ENCODE results near the gene PEPD. TPM values are rescaled to one million over a fixed set of nuclear protein-coding genes. Genes with fewer than 3 reads are reported as not detected.

The PEPD gene
- total and polyA plus RNA-seq, 4 donors = 37.3 to 211 (median 117) TPM

GRCh38 chr19:33395561-33396550 is 125.7 kb downstream of the PEPD start:
- no peak overlapping the region for H3K4me3 ChIP-seq (ENCODE audit: low read depth in 1 of 3, low read length in 3 of 3)
- H3K27ac ChIP-seq (ENCODE audit: low read depth in 1 of 2, low read length in 2 of 2) = peak overlapping the region; percentile 90 to 91
- TF ChIP-seq RAD21 (IDR thresholded peaks at IDR 0.05) (no peak), MAX (IDR thresholded peaks at IDR 0.05) (no peak), ATF3 (IDR thresholded peaks at IDR 0.05) (no peak), JUND (IDR thresholded peaks at IDR 0.05) (no peak), HNF4G (IDR thresholded peaks at IDR 0.05) (no peak), SP1 (IDR thresholded peaks at IDR 0.05) (no peak), RXRA (IDR thresholded peaks at IDR 0.05) (no peak), TAF1 (conservative IDR thresholded peaks at IDR 0.05) (no peak), NR2F2 (IDR thresholded peaks at IDR 0.05) (no peak), CTCF (IDR thresholded peaks at IDR 0.05; ENCODE audit: low read depth, low read length, missing input control) (no peak), EGR1 (IDR thresholded peaks at IDR 0.05; ENCODE audit: low read depth in 2 of 2) (no peak), YY1 (IDR thresholded peaks at IDR 0.05) (no peak), FOXA1 (IDR thresholded peaks at IDR 0.05) (no peak), FOXA2 (IDR thresholded peaks at IDR 0.05) (no peak), GABPA (IDR thresholded peaks at IDR 0.05 in 1 of 2, conservative IDR thresholded peaks at IDR 0.05 in 1 of 2) (no peak), HNF4A (conservative IDR thresholded peaks at IDR 0.05) (no peak)
- TF ChIP-seq, protein P1, sequence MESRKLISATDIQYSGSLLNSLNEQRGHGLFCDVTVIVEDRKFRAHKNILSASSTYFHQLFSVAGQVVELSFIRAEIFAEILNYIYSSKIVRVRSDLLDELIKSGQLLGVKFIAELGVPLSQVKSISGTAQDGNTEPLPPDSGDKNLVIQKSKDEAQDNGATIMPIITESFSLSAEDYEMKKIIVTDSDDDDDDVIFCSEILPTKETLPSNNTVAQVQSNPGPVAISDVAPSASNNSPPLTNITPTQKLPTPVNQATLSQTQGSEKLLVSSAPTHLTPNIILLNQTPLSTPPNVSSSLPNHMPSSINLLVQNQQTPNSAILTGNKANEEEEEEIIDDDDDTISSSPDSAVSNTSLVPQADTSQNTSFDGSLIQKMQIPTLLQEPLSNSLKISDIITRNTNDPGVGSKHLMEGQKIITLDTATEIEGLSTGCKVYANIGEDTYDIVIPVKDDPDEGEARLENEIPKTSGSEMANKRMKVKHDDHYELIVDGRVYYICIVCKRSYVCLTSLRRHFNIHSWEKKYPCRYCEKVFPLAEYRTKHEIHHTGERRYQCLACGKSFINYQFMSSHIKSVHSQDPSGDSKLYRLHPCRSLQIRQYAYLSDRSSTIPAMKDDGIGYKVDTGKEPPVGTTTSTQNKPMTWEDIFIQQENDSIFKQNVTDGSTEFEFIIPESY (IDR thresholded peaks at IDR 0.05) = no peak
- TF ChIP-seq, protein P2, sequence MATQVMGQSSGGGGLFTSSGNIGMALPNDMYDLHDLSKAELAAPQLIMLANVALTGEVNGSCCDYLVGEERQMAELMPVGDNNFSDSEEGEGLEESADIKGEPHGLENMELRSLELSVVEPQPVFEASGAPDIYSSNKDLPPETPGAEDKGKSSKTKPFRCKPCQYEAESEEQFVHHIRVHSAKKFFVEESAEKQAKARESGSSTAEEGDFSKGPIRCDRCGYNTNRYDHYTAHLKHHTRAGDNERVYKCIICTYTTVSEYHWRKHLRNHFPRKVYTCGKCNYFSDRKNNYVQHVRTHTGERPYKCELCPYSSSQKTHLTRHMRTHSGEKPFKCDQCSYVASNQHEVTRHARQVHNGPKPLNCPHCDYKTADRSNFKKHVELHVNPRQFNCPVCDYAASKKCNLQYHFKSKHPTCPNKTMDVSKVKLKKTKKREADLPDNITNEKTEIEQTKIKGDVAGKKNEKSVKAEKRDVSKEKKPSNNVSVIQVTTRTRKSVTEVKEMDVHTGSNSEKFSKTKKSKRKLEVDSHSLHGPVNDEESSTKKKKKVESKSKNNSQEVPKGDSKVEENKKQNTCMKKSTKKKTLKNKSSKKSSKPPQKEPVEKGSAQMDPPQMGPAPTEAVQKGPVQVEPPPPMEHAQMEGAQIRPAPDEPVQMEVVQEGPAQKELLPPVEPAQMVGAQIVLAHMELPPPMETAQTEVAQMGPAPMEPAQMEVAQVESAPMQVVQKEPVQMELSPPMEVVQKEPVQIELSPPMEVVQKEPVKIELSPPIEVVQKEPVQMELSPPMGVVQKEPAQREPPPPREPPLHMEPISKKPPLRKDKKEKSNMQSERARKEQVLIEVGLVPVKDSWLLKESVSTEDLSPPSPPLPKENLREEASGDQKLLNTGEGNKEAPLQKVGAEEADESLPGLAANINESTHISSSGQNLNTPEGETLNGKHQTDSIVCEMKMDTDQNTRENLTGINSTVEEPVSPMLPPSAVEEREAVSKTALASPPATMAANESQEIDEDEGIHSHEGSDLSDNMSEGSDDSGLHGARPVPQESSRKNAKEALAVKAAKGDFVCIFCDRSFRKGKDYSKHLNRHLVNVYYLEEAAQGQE (IDR thresholded peaks at IDR 0.05) = no peak
- no peaks in the 10 kb centered on the region for H3K27me3 ChIP-seq (ENCODE audit: control insufficient read depth in 4 of 4, insufficient read depth in 4 of 4, low read length in 3 of 4)
- no peak overlapping the region for H3K9ac ChIP-seq (ENCODE audit: low read depth in 1 of 2, low read length in 2 of 2)
- H3K36me3 ChIP-seq (ENCODE audit: control insufficient read depth in 4 of 4, insufficient read depth in 3 of 4, low read depth in 1 of 4, low read length in 3 of 4) = no peaks in the 10 kb centered on the region
- H3K4me1 ChIP-seq (ENCODE audit: control insufficient read depth in 4 of 4, insufficient read depth in 4 of 4, low read length in 3 of 4) = peaks cover 70 to 98% (median 83%) of the 10 kb centered on the region in 4 donors
- DNase-seq (ENCODE audit: low spot score) = no peak
- H3K9me3 ChIP-seq (ENCODE audit: control insufficient read depth in 4 of 4, low read length in 3 of 4) = no peaks in the 10 kb centered on the region
- 89% methylated on average over 31 of the region's 31 CpGs for WGBS

Measured in liver (tissue), 9 donors.